DOHH2 (cell line): ENCODE measurements around the gene PIGO.
A peak's percentile ranks its signal among the peaks of the same experiment; 100 is the strongest.

ENCODE experiments used
- H3F3A ChIP-seq: fragments of 200-600 bp; sonication (generic), shearing (Covaris generic); 2 replicates; pipeline ENCODE4 v1.6.0; 2016; ENCODE audit warnings: antibody characterized with exemption, mild to moderate bottlenecking; ENCODE audit not compliant: control insufficient read depth, insufficient read depth
- H3K27ac ChIP-seq: fragments of 200-600 bp; sonication (generic); 2 replicates; pipeline ENCODE4 v1.5.1; 2014; ENCODE audit warnings: low read depth, mild to moderate bottlenecking, low read length, moderate library complexity
- H3K27me3 ChIP-seq: fragments of 200-600 bp; sonication (generic); 2 replicates; pipeline ENCODE4 v1.6.1; 2014; ENCODE audit warnings: mild to moderate bottlenecking, low read length, mixed read lengths; ENCODE audit not compliant: control insufficient read depth
- H3K36me3 ChIP-seq: fragments of 200-600 bp; sonication (generic); 2 replicates; pipeline ENCODE4 v1.6.1; 2014; ENCODE audit warnings: mild to moderate bottlenecking, low read length, moderate library complexity, mixed read lengths; ENCODE audit not compliant: control insufficient read depth
- H3K4me1 ChIP-seq: fragments of 200-600 bp; sonication (generic); 2 replicates; pipeline ENCODE4 v1.6.1; 2014; ENCODE audit warnings: mild to moderate bottlenecking, low read length, mixed read lengths; ENCODE audit not compliant: control insufficient read depth
- H3K4me2 ChIP-seq: fragments of 200-600 bp; sonication (generic); 2 replicates; pipeline ENCODE4 v1.6.0; 2014; ENCODE audit warnings: mild to moderate bottlenecking, low read length, moderate library complexity
- H3K4me3 ChIP-seq: fragments of 200-600 bp; sonication (generic); 2 replicates; pipeline ENCODE4 v1.5.1; 2014; ENCODE audit warnings: mild to moderate bottlenecking, low read length, mixed read lengths
- H3K79me2 ChIP-seq: fragments of 200-600 bp; sonication (generic); 2 replicates; pipeline ENCODE4 v1.6.1; 2014; ENCODE audit warnings: mild to moderate bottlenecking, low read length, mixed read lengths; ENCODE audit not compliant: control insufficient read depth
- H3K9me2 ChIP-seq: fragments of 200-600 bp; sonication (generic); replicated peaks from 2 replicates; pipeline ENCODE4 v1.6.1; 2014; ENCODE audit warnings: mild to moderate bottlenecking, low read length, mixed read lengths; ENCODE audit not compliant: control insufficient read depth
- H3K9me3 ChIP-seq: fragments of 200-600 bp; sonication (generic); 2 replicates; pipeline ENCODE4 v1.6.1; 2014; ENCODE audit warnings: antibody characterized with exemption, low read length, mixed read lengths; ENCODE audit not compliant: control insufficient read depth, insufficient read depth
- H4K20me1 ChIP-seq: fragments of 200-600 bp; sonication (generic); 2 replicates; pipeline ENCODE4 v1.6.0; 2014; ENCODE audit warnings: low read depth, mild to moderate bottlenecking, antibody characterized with exemption, low read length, moderate library complexity; ENCODE audit not compliant: control insufficient read depth, insufficient read depth
- EZH2phosphoT487 ChIP-seq: fragments of 200-600 bp; sonication (generic); IDR thresholded peaks from 2 replicates; pipeline ENCODE4 v1.6.1; 2017; ENCODE audit warnings: borderline replicate concordance, mild to moderate bottlenecking, antibody characterized with exemption, low read length, moderate library complexity, mixed read lengths
- TF ChIP-seq, protein P1 (sequence below): fragments of 200-600 bp; sonication (generic); IDR thresholded peaks from one replicate; pipeline ENCODE4 v1.5.1; 2014; ENCODE audit warnings: antibody characterized with exemption, mild to moderate bottlenecking, low read depth, low read length; ENCODE audit not compliant: poor library complexity, severe bottlenecking

Gene PIGO

GRCh38 chr9:35096035-35096849 lies at the start of gene PIGO:
PIGO (minus strand) TSS chr9:35096591; CDS start chr9:35095565, 1,026 bp downstream.
- peaks cover 62% of the 10 kb centered on the region for H3K36me3 ChIP-seq
- peak within 1 kb of the TSS; percentile 87 for H3K4me2 ChIP-seq
- TF ChIP-seq, protein P1, sequence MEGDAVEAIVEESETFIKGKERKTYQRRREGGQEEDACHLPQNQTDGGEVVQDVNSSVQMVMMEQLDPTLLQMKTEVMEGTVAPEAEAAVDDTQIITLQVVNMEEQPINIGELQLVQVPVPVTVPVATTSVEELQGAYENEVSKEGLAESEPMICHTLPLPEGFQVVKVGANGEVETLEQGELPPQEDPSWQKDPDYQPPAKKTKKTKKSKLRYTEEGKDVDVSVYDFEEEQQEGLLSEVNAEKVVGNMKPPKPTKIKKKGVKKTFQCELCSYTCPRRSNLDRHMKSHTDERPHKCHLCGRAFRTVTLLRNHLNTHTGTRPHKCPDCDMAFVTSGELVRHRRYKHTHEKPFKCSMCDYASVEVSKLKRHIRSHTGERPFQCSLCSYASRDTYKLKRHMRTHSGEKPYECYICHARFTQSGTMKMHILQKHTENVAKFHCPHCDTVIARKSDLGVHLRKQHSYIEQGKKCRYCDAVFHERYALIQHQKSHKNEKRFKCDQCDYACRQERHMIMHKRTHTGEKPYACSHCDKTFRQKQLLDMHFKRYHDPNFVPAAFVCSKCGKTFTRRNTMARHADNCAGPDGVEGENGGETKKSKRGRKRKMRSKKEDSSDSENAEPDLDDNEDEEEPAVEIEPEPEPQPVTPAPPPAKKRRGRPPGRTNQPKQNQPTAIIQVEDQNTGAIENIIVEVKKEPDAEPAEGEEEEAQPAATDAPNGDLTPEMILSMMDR = peak; percentile 75
- TF ChIP-seq EZH2phosphoT487 = no peak
- no peaks in the 10 kb centered on the region for H4K20me1 ChIP-seq
- H3K4me1 ChIP-seq = peaks cover 19% of the 10 kb centered on the region
- peak within 1 kb of the TSS; percentile 99 for H3K4me3 ChIP-seq
- H3K27me3 ChIP-seq = no peaks in the 10 kb centered on the region
- H3F3A ChIP-seq = no peaks in the 10 kb centered on the region; the same call in 1 of the 2 replicates
- peak within 1 kb of the TSS; percentile 81 for H3K27ac ChIP-seq
- no peaks in the 10 kb centered on the region for H3K9me2 ChIP-seq
- peaks cover 23% of the 10 kb centered on the region for H3K79me2 ChIP-seq
- no peaks in the 10 kb centered on the region for H3K9me3 ChIP-seq

DNA sequence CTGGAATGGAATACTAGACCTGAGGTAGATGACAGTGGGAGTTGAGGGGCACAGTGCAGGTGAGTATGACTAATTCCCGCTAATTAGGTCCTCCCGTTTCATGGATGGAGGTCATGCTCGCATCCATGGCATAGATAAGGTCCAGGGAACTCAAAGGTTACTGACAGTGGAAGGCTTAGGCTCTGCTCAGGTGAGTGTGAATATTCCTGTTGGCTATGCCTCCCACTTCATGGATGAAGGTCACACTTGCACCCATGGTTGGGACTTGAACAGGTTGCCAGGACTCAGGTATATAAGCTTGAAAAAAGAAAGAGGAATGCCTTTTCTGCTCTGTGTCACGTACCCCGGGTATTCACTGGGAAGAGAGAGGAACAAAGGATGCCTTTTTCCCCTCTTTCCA lies 45.6 kb upstream of the PIGO start:
- H3K9me3 ChIP-seq = peaks cover 15% of the 10 kb centered on the region
- TF ChIP-seq EZH2phosphoT487 = no peak
- TF ChIP-seq, protein P1 = no peak

GRCh38 chr9:35140093-35140492 lies 43.7 kb upstream of the PIGO start:
- no peak overlapping the region for H3K4me2 ChIP-seq
- H3K4me1 ChIP-seq = no peaks in the 10 kb centered on the region
- H3K4me3 ChIP-seq = no peak overlapping the region
- H4K20me1 ChIP-seq = no peaks in the 10 kb centered on the region
- no peak overlapping the region for H3K27ac ChIP-seq
- H3K9me2 ChIP-seq = no peaks in the 10 kb centered on the region
- peaks cover 15% of the 10 kb centered on the region for H3K9me3 ChIP-seq
- no peaks in the 10 kb centered on the region for H3F3A ChIP-seq
- H3K27me3 ChIP-seq = no peaks in the 10 kb centered on the region
- no peaks in the 10 kb centered on the region for H3K79me2 ChIP-seq
- H3K36me3 ChIP-seq = no peaks in the 10 kb centered on the region
- TF ChIP-seq EZH2phosphoT487 = no peak
- TF ChIP-seq, protein P1 = no peak

More for the DNA sequence above, 45.6 kb upstream of the PIGO start:
- no peak overlapping the region for H3K27ac ChIP-seq
- no peak overlapping the region for H3K4me3 ChIP-seq
- H3K79me2 ChIP-seq = no peaks in the 10 kb centered on the region
- H4K20me1 ChIP-seq = no peaks in the 10 kb centered on the region
- H3K36me3 ChIP-seq = no peaks in the 10 kb centered on the region
- H3K27me3 ChIP-seq = no peaks in the 10 kb centered on the region
- no peaks in the 10 kb centered on the region for H3F3A ChIP-seq
- H3K4me1 ChIP-seq = no peaks in the 10 kb centered on the region
- H3K9me2 ChIP-seq = no peaks in the 10 kb centered on the region
- no peak overlapping the region for H3K4me2 ChIP-seq
